ENCODE data around the gene SH3BGRL2.

SH3BGRL2 gene

GRCh38 chr6:79705456-79705995, 74.4 kb downstream of the SH3BGRL2 start:
- Histone ChIP-seq H3K9ac (ENCODE audit: insufficient read length) (no peak overlapping the region), H3K9me3 (ENCODE audit: low read depth, low read length) (no peaks in the 10 kb centered on the region), H3K4me3 (no peak overlapping the region), H3K27ac (no peak overlapping the region), H3K36me3 (ENCODE audit: insufficient read depth, low read length) (no peaks in the 10 kb centered on the region)
- TF ChIP-seq POLR2AphosphoS5 (IDR thresholded peaks at IDR 0.05; ENCODE audit: borderline replicate concordance, low read depth, low read length): no peak
- no peak for TF ChIP-seq FOXP2 (optimal IDR thresholded peaks at IDR 0.05; ENCODE audit: control extremely low read depth, extremely low read length, insufficient read depth)
- TF ChIP-seq EZH2 (IDR thresholded peaks at IDR 0.05): no peak
- no peak for DNase-seq (ENCODE audit: low read depth, low spot score)

DNA sequence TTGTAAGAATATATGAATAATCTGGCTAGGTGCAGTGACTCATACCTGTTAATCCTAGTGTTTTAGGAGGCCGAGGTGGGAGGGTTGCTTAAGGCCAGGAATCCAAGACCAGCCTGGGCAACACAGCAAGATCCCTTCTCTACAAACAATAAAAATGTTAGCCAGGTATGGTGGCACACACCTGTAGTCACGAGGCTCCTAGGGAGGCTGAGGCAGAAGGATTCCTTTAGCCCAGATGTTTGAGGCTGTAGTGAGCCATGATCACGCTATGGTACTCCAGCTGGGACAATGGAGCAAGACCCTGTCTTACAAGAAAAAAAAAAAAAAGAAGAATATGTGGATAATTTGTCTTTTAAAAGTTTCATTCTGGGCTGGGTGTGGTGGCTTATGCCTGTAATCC, 75.4 kb downstream of the SH3BGRL2 start:
- no peak overlapping the region for H3K4me3 ChIP-seq
- H3K9me3 ChIP-seq (ENCODE audit: low read depth, low read length): no peaks in the 10 kb centered on the region
- H3K36me3 ChIP-seq (ENCODE audit: insufficient read depth, low read length): no peaks in the 10 kb centered on the region
- no peak for DNase-seq (ENCODE audit: low read depth, low spot score)
- no peak for TF ChIP-seq FOXP2 (optimal IDR thresholded peaks at IDR 0.05; ENCODE audit: control extremely low read depth, extremely low read length, insufficient read depth)
- TF ChIP-seq POLR2AphosphoS5 (IDR thresholded peaks at IDR 0.05; ENCODE audit: borderline replicate concordance, low read depth, low read length): no peak
- TF ChIP-seq EZH2 (IDR thresholded peaks at IDR 0.05): no peak
- H3K27ac ChIP-seq: no peak overlapping the region
- H3K9ac ChIP-seq (ENCODE audit: insufficient read length): no peak overlapping the region

GRCh38 chr6:79707621-79708020, 76.5 kb downstream of the SH3BGRL2 start:
- DNase-seq (ENCODE audit: low read depth, low spot score): no peak
- TF ChIP-seq FOXP2 (optimal IDR thresholded peaks at IDR 0.05; ENCODE audit: control extremely low read depth, extremely low read length, insufficient read depth) (no peak), EZH2 (IDR thresholded peaks at IDR 0.05) (no peak), POLR2AphosphoS5 (IDR thresholded peaks at IDR 0.05; ENCODE audit: borderline replicate concordance, low read depth, low read length) (no peak)
- Histone ChIP-seq H3K4me3 (no peak overlapping the region), H3K36me3 (ENCODE audit: insufficient read depth, low read length) (no peaks in the 10 kb centered on the region), H3K9me3 (ENCODE audit: low read depth, low read length) (no peaks in the 10 kb centered on the region), H3K9ac (ENCODE audit: insufficient read length) (no peak overlapping the region), H3K27ac (no peak overlapping the region)

GRCh38 chr6:79708095-79708791, 77.1 kb downstream of the SH3BGRL2 start:
- no peaks in the 10 kb centered on the region for H3K9me3 ChIP-seq (ENCODE audit: low read depth, low read length)
- TF ChIP-seq EZH2 (IDR thresholded peaks at IDR 0.05): no peak
- no peak for TF ChIP-seq POLR2AphosphoS5 (IDR thresholded peaks at IDR 0.05; ENCODE audit: borderline replicate concordance, low read depth, low read length)
- no peak for TF ChIP-seq FOXP2 (optimal IDR thresholded peaks at IDR 0.05; ENCODE audit: control extremely low read depth, extremely low read length, insufficient read depth)
- H3K27ac ChIP-seq: no peak overlapping the region
- H3K4me3 ChIP-seq: no peak overlapping the region
- H3K9ac ChIP-seq (ENCODE audit: insufficient read length): no peak overlapping the region
- H3K36me3 ChIP-seq (ENCODE audit: insufficient read depth, low read length): no peaks in the 10 kb centered on the region
- no peak for DNase-seq (ENCODE audit: low read depth, low spot score)

DNA sequence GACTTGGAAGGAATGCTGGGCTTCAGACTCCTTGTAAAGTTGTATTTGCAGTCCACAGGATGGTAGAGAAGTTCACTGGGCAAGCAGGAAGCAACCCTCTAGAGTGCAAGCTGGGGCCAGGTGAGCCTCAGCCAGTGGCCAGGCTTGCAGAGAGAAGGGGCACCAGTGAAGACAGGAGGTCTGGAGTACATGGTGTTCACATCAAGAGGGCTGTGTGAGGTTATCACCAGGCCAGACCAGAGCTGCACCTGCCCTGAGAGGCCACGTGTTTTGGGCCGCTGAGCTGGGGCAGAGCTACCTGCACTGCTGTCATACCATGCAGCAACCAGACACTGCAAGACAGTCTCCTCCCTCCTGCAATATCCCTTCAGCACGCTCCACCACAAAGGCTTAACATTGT, 79.0 kb downstream of the SH3BGRL2 start:
- H3K36me3 ChIP-seq (ENCODE audit: insufficient read depth, low read length): no peaks in the 10 kb centered on the region
- TF ChIP-seq POLR2AphosphoS5 (IDR thresholded peaks at IDR 0.05; ENCODE audit: borderline replicate concordance, low read depth, low read length) (no peak), FOXP2 (optimal IDR thresholded peaks at IDR 0.05; ENCODE audit: control extremely low read depth, extremely low read length, insufficient read depth) (no peak), EZH2 (IDR thresholded peaks at IDR 0.05) (no peak)
- no peak for DNase-seq (ENCODE audit: low read depth, low spot score)
- H3K9ac ChIP-seq (ENCODE audit: insufficient read length): no peak overlapping the region
- no peak overlapping the region for H3K27ac ChIP-seq
- no peaks in the 10 kb centered on the region for H3K9me3 ChIP-seq (ENCODE audit: low read depth, low read length)
- H3K4me3 ChIP-seq: no peak overlapping the region

DNA sequence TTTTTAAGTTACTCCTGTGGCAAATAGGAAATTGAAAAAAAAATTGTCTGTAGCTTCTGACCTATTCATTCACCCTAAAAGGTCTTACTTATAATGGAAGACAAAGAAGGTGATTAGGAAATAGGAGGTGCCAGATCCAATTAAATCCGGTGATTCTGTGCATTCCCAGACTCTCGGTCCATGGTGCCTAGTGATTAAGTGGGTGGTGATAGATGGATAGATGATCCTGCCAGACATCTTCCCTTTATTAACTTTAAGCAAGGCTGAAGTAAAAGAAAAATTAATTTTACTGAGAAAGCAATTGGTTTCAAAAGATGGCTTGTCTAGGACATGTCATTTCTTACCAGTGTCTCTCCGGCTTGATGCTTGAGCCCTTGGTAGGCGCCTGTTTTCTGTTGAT, 80.0 kb downstream of the SH3BGRL2 start:
- H3K9ac ChIP-seq (ENCODE audit: insufficient read length): no peak overlapping the region
- no peak overlapping the region for H3K27ac ChIP-seq
- no peaks in the 10 kb centered on the region for H3K9me3 ChIP-seq (ENCODE audit: low read depth, low read length)
- TF ChIP-seq POLR2AphosphoS5 (IDR thresholded peaks at IDR 0.05; ENCODE audit: borderline replicate concordance, low read depth, low read length): no peak
- no peak for TF ChIP-seq FOXP2 (optimal IDR thresholded peaks at IDR 0.05; ENCODE audit: control extremely low read depth, extremely low read length, insufficient read depth)
- no peak for DNase-seq (ENCODE audit: low read depth, low spot score)
- no peak overlapping the region for H3K4me3 ChIP-seq
- H3K36me3 ChIP-seq (ENCODE audit: insufficient read depth, low read length): no peaks in the 10 kb centered on the region

DNA sequence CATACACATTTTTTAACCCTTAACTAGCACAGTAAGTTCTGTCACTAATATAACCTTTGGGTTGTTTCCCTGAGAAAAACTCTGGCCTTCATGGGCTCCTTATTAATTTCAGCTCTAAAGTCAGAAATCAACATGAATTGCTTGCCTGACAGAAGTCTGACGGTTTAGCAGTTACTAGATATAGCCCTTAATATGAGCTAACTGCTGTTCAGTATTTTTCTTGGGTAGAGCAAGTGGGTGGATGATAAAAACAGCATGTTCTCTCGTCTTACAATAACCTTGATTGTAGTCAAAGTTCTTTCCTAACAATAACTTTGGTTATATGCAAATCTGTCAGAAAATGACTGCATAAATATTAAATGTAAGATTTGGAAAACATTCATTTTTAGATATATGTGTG, 81.0 kb downstream of the SH3BGRL2 start:
- Histone ChIP-seq H3K36me3 (ENCODE audit: insufficient read depth, low read length) (no peaks in the 10 kb centered on the region), H3K27ac (no peak overlapping the region), H3K4me3 (no peak overlapping the region), H3K9me3 (ENCODE audit: low read depth, low read length) (no peaks in the 10 kb centered on the region), H3K9ac (ENCODE audit: insufficient read length) (no peak overlapping the region)
- no peak for DNase-seq (ENCODE audit: low read depth, low spot score)
- TF ChIP-seq POLR2AphosphoS5 (IDR thresholded peaks at IDR 0.05; ENCODE audit: borderline replicate concordance, low read depth, low read length) (no peak), FOXP2 (optimal IDR thresholded peaks at IDR 0.05; ENCODE audit: control extremely low read depth, extremely low read length, insufficient read depth) (no peak), EZH2 (IDR thresholded peaks at IDR 0.05) (no peak)

GRCh38 chr6:79712616-79713135, 81.5 kb downstream of the SH3BGRL2 start:
- no peaks in the 10 kb centered on the region for H3K9me3 ChIP-seq (ENCODE audit: low read depth, low read length)
- no peak for DNase-seq (ENCODE audit: low read depth, low spot score)
- H3K4me3 ChIP-seq: no peak overlapping the region
- H3K36me3 ChIP-seq (ENCODE audit: insufficient read depth, low read length): no peaks in the 10 kb centered on the region
- TF ChIP-seq EZH2 (IDR thresholded peaks at IDR 0.05) (no peak), POLR2AphosphoS5 (IDR thresholded peaks at IDR 0.05; ENCODE audit: borderline replicate concordance, low read depth, low read length) (no peak), FOXP2 (optimal IDR thresholded peaks at IDR 0.05; ENCODE audit: control extremely low read depth, extremely low read length, insufficient read depth) (no peak)
- no peak overlapping the region for H3K27ac ChIP-seq
- no peak overlapping the region for H3K9ac ChIP-seq (ENCODE audit: insufficient read length)

Measured in SK-N-MC (cell line).